Endothelial cell of hepatic sinusoid (primary cell): ENCODE results near the gene NFIB.

ENCODE experiments used
- in situ Hi-C: cut with HindIII; loops from 2 replicates; pipeline ENCODE4 v1.10.0; 2017; ENCODE audit warnings: low sequenced_read_pairs

The NFIB gene

GRCh38 chr9:14307989-14308852 is 5.7 kb downstream of the NFIB start:
- in situ Hi-C loops = no loop called here

GRCh38 chr9:14306672-14307660 is 7.0 kb downstream of the NFIB start:
- in situ Hi-C loops = no loop called here

- in situ Hi-C loops = no loop called here
Measured at GRCh38 chr9:14306188-14306587, 7.8 kb downstream of the NFIB start.

- in situ Hi-C loops = no loop called here
Measured at GRCh38 chr9:14304259-14304658, 9.7 kb downstream of the NFIB start.

- in situ Hi-C loops = no loop called here
Measured at GRCh38 chr9:14303521-14303920, 10.4 kb downstream of the NFIB start.

DNA sequence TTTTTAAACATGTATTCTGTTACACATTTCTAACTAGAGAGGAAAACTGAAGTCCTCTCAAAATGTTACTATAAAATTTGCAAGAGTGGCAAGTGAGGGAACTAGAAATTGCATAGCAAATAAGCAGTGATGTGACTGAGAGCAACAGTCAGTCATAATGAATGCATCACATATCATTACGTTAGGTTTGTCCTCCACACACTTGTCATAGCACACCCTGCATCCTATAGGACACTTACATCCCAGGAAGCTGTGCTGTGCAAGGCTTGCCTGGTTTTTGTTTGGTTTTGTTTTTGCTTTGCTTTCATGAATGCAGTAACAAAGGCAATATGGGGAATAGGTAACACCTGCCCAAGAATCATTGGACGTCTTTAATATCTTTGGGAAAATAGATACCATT is 10.8 kb downstream of the NFIB start:
- in situ Hi-C loops = no loop called here

DNA sequence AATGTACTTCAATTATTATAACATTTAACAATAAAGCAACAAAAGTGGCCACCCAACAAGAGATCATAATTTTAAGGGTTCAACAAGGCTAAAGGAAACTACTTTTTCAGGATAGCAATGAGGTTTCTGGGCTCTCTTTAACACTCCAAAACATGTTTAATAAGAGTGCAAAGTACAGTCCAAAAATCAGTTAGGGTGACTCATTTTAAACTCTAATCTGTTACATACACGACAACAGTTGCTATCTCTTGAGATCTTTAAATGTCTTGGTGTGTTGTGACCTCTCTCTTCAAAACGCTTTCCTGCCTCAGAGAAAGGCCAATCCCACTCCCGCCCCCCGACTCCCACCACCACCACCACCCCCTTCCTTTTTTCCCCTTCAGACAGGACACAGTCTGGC is 11.5 kb downstream of the NFIB start:
- in situ Hi-C loops = no loop called here

DNA sequence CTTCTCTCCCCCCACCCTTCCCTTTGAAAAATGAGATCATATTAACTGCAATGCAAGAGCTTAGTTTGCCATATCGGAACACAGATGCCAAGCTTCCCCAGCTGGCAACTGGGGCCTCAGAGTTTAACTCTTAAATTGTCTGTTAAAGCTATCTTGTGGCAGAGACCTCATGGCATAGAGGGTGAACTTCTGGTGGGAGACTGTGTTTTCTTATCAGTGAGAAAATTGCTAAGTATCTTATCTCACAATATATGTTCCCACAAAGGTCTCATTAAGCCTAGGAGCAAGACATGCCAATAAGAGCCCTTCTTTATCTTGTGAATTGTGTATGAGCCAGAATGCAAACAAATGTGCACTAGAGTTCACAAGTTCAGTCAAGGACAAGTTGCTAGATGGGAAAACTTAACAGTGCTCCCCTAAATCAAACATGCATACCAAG is 12.3 kb downstream of the NFIB start:
- in situ Hi-C loops = no loop called here

- in situ Hi-C loops = no loop called here
Measured at GRCh38 chr9:14301006-14301405, 12.9 kb downstream of the NFIB start.

GRCh38 chr9:14300588-14300987 is 13.4 kb downstream of the NFIB start:
- in situ Hi-C loops = no loop called here

- in situ Hi-C loops = no loop called here
Measured at GRCh38 chr9:14300040-14300439, 13.9 kb downstream of the NFIB start.

DNA sequence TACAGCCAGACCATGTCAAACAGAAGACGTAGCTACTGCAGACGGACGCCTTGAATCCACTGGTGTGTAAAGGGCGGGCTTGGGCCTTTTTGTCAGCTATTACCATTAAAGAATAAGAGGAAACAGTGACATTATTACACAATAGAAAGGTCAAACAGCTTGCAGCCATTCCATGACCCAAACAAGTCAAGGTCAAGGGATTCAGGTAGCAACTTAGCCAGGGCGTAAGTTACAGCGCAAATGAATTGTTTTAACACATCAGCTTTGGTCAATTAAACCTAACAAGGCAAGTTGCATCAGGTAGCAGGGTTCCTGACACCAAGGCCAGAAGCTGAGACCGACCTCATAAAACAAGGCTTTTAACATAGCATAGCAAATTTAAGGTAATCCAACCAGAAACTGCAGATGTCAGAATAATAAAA is 15.3 kb downstream of the NFIB start:
- in situ Hi-C loops = no loop called here

GRCh38 chr9:14296495-14297113 is 17.3 kb downstream of the NFIB start:
- in situ Hi-C loops = no loop called here

- in situ Hi-C loops = loop anchor here (5.0 kb wide), 1 partner anchor 92 kb away; no protein-coding TSS in a partner anchor
Measured at GRCh38 chr9:14294659-14295058, 19.3 kb downstream of the NFIB start.

- in situ Hi-C loops = loop anchor here (5.0 kb wide), 1 partner anchor 92 kb away; no protein-coding TSS in a partner anchor
Measured at GRCh38 chr9:14293801-14294200, 20.1 kb downstream of the NFIB start.

- in situ Hi-C loops = loop anchor here (5.0 kb wide), 1 partner anchor 90 kb away; no protein-coding TSS in a partner anchor
Measured at GRCh38 chr9:14292181-14292739, 21.7 kb downstream of the NFIB start.

DNA sequence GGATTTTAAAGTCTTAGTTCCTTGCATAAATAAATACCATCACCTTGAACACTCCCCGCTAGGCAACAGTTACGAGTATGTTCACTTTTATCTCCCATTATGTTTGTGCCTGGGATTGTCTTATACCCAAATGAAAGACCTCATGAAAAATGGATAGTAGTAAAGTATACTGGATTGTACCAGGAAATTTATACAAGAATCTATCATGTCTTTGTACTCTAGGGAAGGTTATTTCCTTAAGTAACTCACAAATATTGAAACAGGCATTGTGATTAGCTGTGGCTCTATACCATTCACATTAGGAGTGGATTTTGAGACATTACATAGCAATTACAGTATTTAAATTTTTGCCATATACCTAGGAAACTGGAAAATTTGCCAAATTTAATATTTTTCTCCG is 24.0 kb downstream of the NFIB start:
- in situ Hi-C loops = loop anchor here (5.0 kb wide), 1 partner anchor 88 kb away; no protein-coding TSS in a partner anchor

DNA sequence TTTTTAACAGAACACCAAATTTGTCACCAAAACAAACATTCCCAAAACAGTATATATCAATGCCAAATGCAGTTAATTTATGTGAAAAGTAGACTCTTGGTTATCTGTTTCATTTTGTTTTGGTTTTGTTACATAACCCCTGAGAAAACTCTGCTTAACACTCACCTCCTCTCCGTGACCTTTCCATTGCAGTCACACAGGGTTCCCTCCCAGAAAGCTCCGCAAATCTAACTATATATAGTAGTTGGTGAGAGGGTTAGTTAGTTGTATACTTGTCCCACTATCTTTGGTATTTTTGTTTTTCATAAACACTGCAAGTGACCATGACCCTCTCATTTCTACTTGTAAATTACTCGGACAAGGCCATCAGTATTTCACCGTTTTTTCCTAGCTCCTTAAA is 25.5 kb downstream of the NFIB start:
- in situ Hi-C loops = no loop called here

DNA sequence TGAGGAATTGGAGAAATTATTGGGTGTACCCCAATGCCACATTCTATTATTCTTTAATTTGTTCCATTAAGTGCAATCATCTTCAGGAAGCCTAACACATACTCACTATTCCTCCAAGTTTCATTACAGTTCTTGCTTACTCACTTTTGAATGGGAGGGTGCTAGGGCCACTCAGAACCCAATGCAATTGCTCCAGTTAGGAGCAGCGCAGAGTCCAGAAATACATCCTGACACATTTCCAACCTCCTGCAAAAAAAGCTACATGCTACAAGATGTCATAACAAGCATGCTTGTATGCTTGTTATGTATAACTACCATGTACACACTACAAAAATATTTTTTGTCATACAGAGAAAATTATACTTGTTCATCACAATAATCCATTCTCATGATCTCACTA is 27.8 kb downstream of the NFIB start:
- in situ Hi-C loops = no loop called here

- in situ Hi-C loops = no loop called here
Measured at GRCh38 chr9:14283276-14283675, 30.7 kb downstream of the NFIB start.

- in situ Hi-C loops = no loop called here
Measured at GRCh38 chr9:14281876-14282275, 32.1 kb downstream of the NFIB start.
